Caco-2 (cell line): ENCODE measurements around the gene FAM200B. TPM values are rescaled to one million over a fixed set of nuclear protein-coding genes. Genes with fewer than 3 reads are reported as not detected.

Source experiments
- BruUV-seq: library from RNA; stranded (reverse); fragments of 400-500 nt; replicated peaks from 2 replicates; lab custom pipeline; 2021; lab: Mats Ljungman, UMichigan
- CTCF ChIA-PET: fragments of 300-600 bp; sonication (Branson Sonifier 250); formaldehyde crosslinking; loops from one replicate; lab custom pipeline; 2022; ENCODE audit warnings: antibody characterized with exemption; lab: Charles Lee
- POLR2A ChIA-PET: fragments of 300-600 bp; sonication (Branson Sonifier 250); formaldehyde crosslinking; loops from one replicate; lab custom pipeline; 2022; ENCODE audit warnings: antibody characterized with exemption; lab: Charles Lee
- DNase-seq, 2 experiments: peaks; one replicate each; pipeline versions ENCODE4 v3.0.0 to v3.0.0-alpha.2; 2020 to 2022
- H3K27me3 ChIP-seq: replicated peaks from 2 replicates; pipeline ENCODE4 v1.6.0; 2011; ENCODE audit warnings: low read length; ENCODE audit not compliant: control insufficient read depth, insufficient read depth
- H3K36me3 ChIP-seq: 2 replicates; pipeline ENCODE4 v1.5.1; 2011; ENCODE audit warnings: low read length; ENCODE audit not compliant: control insufficient read depth, insufficient read depth
- H3K4me1 ChIP-seq: fragments of 250-450 bp; sonication (Bioruptor Pico); 2 replicates; pipeline ENCODE4 v1.5.1; 2020; ENCODE audit warnings: mild to moderate bottlenecking
- H3K4me3 ChIP-seq: 2 replicates; pipeline ENCODE4 v1.5.1; 2011; ENCODE audit warnings: low read depth, mild to moderate bottlenecking, control low read depth, low read length
- H3K9me3 ChIP-seq: fragments of 250-450 bp; sonication (Bioruptor Pico); 2 replicates; pipeline ENCODE4 v1.5.1; 2020; ENCODE audit warnings: mild to moderate bottlenecking, moderate library complexity
- H3K27ac Mint-ChIP-seq: one replicate; pipeline ENCODE4 v1.8.0; 2022; ENCODE audit warnings: mixed read lengths; ENCODE audit not compliant: unreplicated experiment
- H3K27me3 Mint-ChIP-seq: one replicate; pipeline ENCODE4 v1.8.0; 2022; ENCODE audit warnings: mixed read lengths; ENCODE audit not compliant: insufficient read depth, unreplicated experiment
- H3K36me3 Mint-ChIP-seq: one replicate; pipeline ENCODE4 v1.8.0; 2022; ENCODE audit warnings: mild to moderate bottlenecking, mixed read lengths; ENCODE audit not compliant: insufficient read depth, unreplicated experiment
- H3K4me1 Mint-ChIP-seq: one replicate; pipeline ENCODE4 v1.8.0; 2022; ENCODE audit warnings: low read depth, mixed read lengths; ENCODE audit not compliant: unreplicated experiment
- H3K4me3 Mint-ChIP-seq: one replicate; pipeline ENCODE4 v1.8.0; 2022; ENCODE audit warnings: mild to moderate bottlenecking, moderate library complexity, mixed read lengths; ENCODE audit not compliant: unreplicated experiment
- H3K9me3 Mint-ChIP-seq: one replicate; pipeline ENCODE4 v1.8.0; 2022; ENCODE audit warnings: mixed read lengths; ENCODE audit not compliant: unreplicated experiment
- intact Hi-C: fragments of 100-400 bp; cut with micrococcal nuclease; formaldehyde crosslinking; loops from one replicate; pipeline ENCODE4 v1.10.0; 2022; ENCODE audit not compliant: unreplicated experiment
- total RNA-seq: library from RNA; stranded (reverse); gene quantifications from 2 replicates; pipeline ENCODE4 v1.2.3, GENCODE V29; 2022
- TF ChIP-seq, protein P1 (sequence below), 2 experiments: fragments of 200-600 bp in 1 of 2; IDR thresholded peaks; 1 replicate in 1 of 2; 2 replicates in 1 of 2; pipeline versions ENCODE4 v1.5.1 to v1.8.0; 2011 to 2022; ENCODE audit warnings: antibody characterized with exemption in 1 of 2, control low read depth in 1 of 2, inconsistent platforms in 1 of 2, low read depth in 1 of 2, low read length in 1 of 2, mild to moderate bottlenecking in 1 of 2, moderate library complexity in 1 of 2; ENCODE audit not compliant: insufficient read depth in 1 of 2, severe bottlenecking in 1 of 2, unreplicated experiment in 1 of 2

FAM200B gene
- total RNA-seq, 1 experiment from 2014 or later, result 15.5 TPM

DNA sequence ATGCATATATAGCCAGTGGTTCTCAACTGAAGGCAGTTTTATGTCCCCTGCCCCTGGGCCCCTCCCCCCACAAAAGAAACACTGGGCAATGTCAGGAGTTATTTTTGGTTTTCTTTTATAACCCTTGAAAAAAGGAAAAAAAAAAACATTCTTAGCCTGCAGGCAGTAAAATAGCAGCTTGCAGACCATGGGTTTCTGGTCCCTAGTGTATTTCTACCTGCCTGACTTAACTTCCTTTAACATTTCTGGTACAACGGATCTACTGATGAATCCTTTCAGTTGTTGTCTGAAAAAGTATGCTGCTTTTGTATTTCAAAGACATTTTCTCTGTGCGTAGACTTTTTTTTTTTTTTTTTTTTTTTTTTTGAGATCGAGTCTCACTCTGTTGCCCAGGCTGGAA lies 11.1 kb upstream of the FAM200B start:
- no TSS peak for BruUV-seq
- POLR2A ChIA-PET, result no interaction called here

DNA sequence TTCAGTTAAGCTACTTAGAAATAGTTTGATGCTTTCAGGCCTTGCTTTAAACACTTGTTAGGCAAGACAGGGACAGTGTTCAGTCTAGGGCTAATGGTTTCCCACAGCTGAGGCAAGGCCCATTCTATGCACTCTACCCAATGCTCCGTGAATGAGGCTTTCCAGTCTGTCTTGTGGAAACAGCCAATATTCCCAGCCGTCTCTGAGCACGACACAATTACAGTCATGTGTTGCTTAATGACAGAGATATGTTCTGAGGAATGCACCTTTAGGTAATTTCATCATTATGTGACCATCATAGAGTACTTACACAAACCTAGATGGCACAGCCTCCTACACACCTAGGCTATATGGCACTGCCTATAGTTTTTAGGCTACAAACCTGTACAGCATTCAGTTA lies 9.5 kb upstream of the FAM200B start:
- TF ChIP-seq, protein P1, sequence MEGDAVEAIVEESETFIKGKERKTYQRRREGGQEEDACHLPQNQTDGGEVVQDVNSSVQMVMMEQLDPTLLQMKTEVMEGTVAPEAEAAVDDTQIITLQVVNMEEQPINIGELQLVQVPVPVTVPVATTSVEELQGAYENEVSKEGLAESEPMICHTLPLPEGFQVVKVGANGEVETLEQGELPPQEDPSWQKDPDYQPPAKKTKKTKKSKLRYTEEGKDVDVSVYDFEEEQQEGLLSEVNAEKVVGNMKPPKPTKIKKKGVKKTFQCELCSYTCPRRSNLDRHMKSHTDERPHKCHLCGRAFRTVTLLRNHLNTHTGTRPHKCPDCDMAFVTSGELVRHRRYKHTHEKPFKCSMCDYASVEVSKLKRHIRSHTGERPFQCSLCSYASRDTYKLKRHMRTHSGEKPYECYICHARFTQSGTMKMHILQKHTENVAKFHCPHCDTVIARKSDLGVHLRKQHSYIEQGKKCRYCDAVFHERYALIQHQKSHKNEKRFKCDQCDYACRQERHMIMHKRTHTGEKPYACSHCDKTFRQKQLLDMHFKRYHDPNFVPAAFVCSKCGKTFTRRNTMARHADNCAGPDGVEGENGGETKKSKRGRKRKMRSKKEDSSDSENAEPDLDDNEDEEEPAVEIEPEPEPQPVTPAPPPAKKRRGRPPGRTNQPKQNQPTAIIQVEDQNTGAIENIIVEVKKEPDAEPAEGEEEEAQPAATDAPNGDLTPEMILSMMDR (IDR thresholded peaks at IDR 0.05; ENCODE audit: insufficient read depth in 1 of 2, low read depth in 1 of 2, low read length in 1 of 2, severe bottlenecking in 1 of 2, unreplicated experiment in 1 of 2), result no peak
- CTCF ChIA-PET, result no interaction called here
- no peaks in the 10 kb centered on the region for H3K27me3 ChIP-seq
- Mint-ChIP-seq H3K36me3 (peaks cover 9% of the 10 kb centered on the region), H3K9me3 (no peaks in the 10 kb centered on the region), H3K4me1 (peaks cover 7% of the 10 kb centered on the region), H3K4me3 (no peak overlapping the region), H3K27ac (peak overlapping the region; percentile 5), H3K27me3 (no peaks in the 10 kb centered on the region)
- intact Hi-C loops, result no loop called here
- H3K9me3 ChIP-seq, result no peaks in the 10 kb centered on the region
- no peak for DNase-seq
- POLR2A ChIA-PET, result interaction anchor here (1.2 kb wide), 1 partner anchor 9 kb away, joined by 3 read pairs; the partner anchor contains the start of gene FAM200B
- H3K4me1 ChIP-seq, result peaks cover 6% of the 10 kb centered on the region; the same call in 1 of the 2 replicates
- no TSS peak for BruUV-seq
- H3K36me3 ChIP-seq, result no peaks in the 10 kb centered on the region
- no peak overlapping the region for H3K4me3 ChIP-seq

More for the DNA sequence above, 11.1 kb upstream of the FAM200B start:
- Histone ChIP-seq H3K27me3 (no peaks in the 10 kb centered on the region), H3K9me3 (no peaks in the 10 kb centered on the region), H3K36me3 (no peaks in the 10 kb centered on the region), H3K4me1 (no peaks in the 10 kb centered on the region), H3K4me3 (no peak overlapping the region)
- Mint-ChIP-seq H3K27me3 (no peaks in the 10 kb centered on the region), H3K4me3 (no peak overlapping the region), H3K9me3 (no peaks in the 10 kb centered on the region), H3K36me3 (peaks cover 17% of the 10 kb centered on the region), H3K27ac (no peak overlapping the region), H3K4me1 (peaks cover 7% of the 10 kb centered on the region)
- CTCF ChIA-PET, result no interaction called here
- intact Hi-C loops, result no loop called here
- DNase-seq, result no peak
- TF ChIP-seq, protein P1 (IDR thresholded peaks at IDR 0.05; ENCODE audit: insufficient read depth in 1 of 2, low read depth in 1 of 2, low read length in 1 of 2, severe bottlenecking in 1 of 2, unreplicated experiment in 1 of 2), result no peak

DNA sequence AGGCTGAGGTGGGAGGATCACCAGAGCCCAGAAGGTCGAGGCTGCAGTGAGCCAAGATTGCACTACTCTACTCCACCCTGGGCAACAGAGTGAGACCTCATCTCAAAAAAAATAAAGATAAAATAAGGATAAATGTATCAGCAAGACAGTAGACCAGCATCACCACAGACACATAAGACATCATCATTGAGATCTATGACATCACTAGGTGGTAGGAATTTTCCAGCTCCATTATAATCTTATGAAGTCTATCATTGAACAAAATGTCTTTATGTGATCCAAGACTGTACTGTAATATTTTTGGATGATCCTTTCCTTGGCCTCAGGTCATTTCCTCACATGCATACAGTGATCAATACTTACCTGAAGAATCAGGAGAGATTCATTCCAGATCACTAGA lies 8.3 kb upstream of the FAM200B start:
- POLR2A ChIA-PET, result no interaction called here
- peaks cover 4% of the 10 kb centered on the region for H3K36me3 Mint-ChIP-seq
- Histone ChIP-seq H3K4me3 (no peak overlapping the region), H3K4me1 (peaks cover 16% of the 10 kb centered on the region), H3K36me3 (no peaks in the 10 kb centered on the region), H3K9me3 (no peaks in the 10 kb centered on the region), H3K27me3 (no peaks in the 10 kb centered on the region)
- no peak overlapping the region for H3K4me3 Mint-ChIP-seq
- CTCF ChIA-PET, result no interaction called here
- BruUV-seq, result no TSS peak
- H3K9me3 Mint-ChIP-seq, result no peaks in the 10 kb centered on the region
- TF ChIP-seq, protein P1 (IDR thresholded peaks at IDR 0.05; ENCODE audit: insufficient read depth in 1 of 2, low read depth in 1 of 2, low read length in 1 of 2, severe bottlenecking in 1 of 2, unreplicated experiment in 1 of 2), result no peak
- no peaks in the 10 kb centered on the region for H3K27me3 Mint-ChIP-seq
- no peak for DNase-seq
- H3K27ac Mint-ChIP-seq, result no peak overlapping the region
- H3K4me1 Mint-ChIP-seq, result peaks cover 13% of the 10 kb centered on the region
- intact Hi-C loops, result no loop called here
